Left forelimb (tissue), 1 donor: ENCODE measurements around the gene PAM.
A peak's percentile ranks its signal among the peaks of the same experiment; 100 is the strongest.

ENCODE experiments used
- DNase-seq: peaks from one replicate; pipeline ENCODE4 v3.0.0-alpha.2; 2018; ENCODE audit warnings: low spot score

PAM gene

GRCh38 chr5:102860035-102860434, 104.9 kb downstream of the PAM start:
- DNase-seq: no peak

DNA sequence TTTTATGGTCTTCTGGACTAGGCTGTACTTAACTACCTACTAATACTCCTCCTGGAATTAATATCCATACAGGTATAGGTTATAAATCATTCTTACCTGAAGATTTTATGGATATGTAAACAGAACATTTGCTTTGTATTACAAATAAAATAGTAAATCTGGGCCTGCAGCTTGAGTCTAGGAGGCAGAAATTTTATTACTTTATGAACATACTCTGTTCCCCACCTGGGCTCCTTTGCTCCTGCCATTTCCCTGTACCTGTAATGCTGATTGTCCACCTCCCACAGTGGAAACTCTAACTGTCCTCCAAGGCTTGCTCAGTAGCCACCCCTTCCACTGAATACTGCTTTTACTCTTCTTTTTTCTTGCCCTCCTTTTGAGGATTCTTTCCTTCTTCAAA, 108.0 kb downstream of the PAM start:
- DNase-seq: no peak

- DNase-seq: no peak
Measured at GRCh38 chr5:102863764-102864560, 108.9 kb downstream of the PAM start.

DNA sequence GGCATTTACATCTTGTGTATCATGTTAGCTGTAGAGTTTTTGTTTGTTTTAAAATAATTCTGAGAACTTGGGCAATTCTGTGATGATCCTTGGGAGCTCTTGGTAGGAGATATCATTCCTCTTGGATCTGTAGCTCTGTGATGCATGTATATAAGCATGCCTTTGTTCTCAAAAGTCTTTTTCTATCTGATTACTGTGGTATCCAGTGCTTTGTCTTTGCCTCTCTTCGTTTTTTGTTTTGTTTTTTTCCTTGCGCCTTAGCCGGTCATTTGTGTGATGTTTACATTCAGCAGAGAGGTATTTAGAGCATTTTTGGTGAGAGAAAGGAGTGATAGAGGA, 110.0 kb downstream of the PAM start:
- no peak for DNase-seq

GRCh38 chr5:102865510-102866236, 110.6 kb downstream of the PAM start:
- DNase-seq: peak; percentile 78

DNA sequence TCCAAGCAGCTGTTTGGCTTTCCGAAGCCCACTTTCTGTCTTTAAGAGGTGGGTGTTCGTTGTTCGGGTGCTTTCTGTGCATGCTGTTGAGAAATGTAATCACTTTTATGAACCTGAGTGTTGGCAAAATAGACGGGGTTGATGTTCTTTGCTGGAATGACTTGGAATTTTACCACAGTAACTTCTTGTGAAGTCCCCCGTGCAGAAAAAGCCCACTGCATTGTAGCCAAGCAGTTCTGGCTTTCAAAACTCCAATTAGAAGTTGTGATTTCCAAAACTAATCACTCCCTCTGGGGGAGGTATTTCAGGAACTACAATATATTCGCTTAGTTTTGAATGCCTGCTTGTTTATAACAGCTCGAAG, 111.1 kb downstream of the PAM start:
- no peak for DNase-seq

GRCh38 chr5:102867992-102868662, 113.0 kb downstream of the PAM start:
- DNase-seq: no peak

DNA sequence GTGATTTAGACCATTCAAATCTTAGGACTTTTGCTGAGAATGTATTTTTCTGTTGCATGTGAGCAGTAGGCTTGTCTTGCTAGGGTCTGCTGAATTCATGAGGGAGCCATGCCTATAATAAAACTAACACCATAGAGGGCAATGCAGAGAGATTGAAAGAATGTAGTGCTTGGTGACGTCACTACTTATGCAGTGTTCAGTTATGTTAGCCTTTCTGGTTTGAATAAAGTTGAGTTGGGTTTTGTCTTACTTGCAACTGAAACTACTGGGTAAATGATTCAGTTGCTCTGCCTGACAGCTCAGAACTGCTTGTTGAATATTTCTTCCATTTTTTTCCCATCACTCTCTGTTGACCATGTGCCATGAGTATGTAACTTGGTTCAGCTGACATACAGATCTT, 114.1 kb downstream of the PAM start:
- no peak for DNase-seq

DNA sequence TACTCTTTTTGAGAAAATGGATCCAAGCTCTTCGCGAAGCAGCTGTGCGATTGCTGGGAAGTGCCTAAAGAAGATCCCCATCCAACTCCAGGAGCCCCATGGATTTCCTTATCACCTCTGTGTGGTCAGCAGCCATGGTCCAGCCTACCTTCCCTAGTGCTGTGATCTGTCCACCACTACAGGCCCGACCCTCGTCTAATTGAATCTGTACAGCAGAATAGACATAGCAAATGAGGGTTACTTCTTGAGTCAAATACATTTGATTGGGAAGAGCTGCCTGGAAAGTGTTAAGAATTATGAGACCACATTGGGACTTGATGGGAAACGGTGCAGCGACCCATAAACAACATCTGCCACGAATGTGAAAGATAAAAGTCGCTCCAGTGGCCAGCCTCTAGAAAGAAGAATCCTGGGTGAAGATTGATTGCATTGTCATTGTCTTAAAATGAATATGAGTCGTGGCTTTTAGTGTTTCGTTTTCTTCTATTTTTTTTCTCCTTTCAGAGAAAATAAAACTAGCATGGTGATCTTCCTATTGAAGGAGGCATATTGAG, 118.4 kb downstream of the PAM start:
- DNase-seq: no peak

GRCh38 chr5:102874054-102874453, 118.9 kb downstream of the PAM start:
- no peak for DNase-seq

GRCh38 chr5:102875721-102876123, 120.6 kb downstream of the PAM start:
- no peak for DNase-seq

- DNase-seq: no peak
Measured at GRCh38 chr5:102876610-102877009, 121.5 kb downstream of the PAM start.

DNA sequence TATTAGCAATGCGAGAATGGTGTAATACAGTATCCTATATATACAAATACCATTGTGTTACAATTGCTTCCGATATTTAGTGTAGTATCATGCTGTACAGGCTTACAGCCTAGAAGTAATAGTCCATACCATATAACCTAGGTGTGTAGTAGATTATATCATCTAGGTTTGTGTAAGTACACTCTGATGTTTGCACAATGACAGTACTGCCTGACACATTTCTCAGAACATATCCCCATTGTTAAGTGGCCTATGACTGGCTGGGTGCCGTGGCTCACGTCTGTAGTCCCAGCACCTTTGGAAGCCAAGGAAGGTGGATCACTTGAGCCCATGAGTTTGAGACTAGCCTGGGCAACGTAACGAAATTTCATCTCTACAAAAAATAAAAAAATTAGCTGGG, 124.6 kb downstream of the PAM start:
- no peak for DNase-seq

DNA sequence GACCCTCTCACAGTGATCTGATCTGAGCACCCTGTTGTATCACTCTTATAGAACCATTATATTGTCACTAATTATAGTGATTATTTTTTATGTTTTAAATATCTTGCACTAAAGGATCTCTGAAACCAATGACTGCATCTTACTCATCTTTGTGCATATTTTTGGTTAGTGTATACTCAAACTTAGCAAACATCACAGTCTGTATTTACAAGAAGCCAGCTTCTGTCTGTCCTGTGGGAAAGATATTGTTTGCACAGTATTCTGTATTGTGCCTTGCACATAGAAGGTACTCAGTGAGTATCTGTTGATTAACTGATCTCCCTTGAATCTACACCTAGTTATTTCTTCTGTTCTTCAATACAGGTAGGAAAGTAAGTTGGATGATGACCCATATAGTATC, 131.5 kb downstream of the PAM start:
- no peak for DNase-seq

- no peak for DNase-seq
Measured at GRCh38 chr5:102888483-102888882, 133.4 kb downstream of the PAM start.

DNA sequence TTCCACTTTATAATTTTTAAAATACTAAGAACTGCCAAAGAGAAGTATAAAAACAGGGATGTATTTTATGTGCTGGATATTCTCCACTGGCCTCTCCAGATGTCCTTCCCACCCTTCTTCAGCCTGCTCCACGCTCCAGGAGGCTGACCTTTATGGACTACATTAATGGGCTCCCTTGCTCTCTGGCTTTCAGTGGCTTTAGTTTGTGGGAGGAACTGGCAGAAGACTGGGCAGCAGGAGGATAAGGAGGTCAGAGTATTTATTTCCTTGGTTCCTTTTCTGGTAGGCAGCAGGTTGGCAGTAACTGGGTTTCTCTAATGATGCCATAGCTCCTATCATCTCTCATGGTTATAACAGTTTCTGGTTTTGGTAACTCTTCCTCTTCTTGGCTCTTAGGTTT, 133.9 kb downstream of the PAM start:
- DNase-seq: no peak

GRCh38 chr5:102890133-102890532, 135.0 kb downstream of the PAM start:
- DNase-seq: no peak

- DNase-seq: no peak
Measured at GRCh38 chr5:102891175-102891574, 136.1 kb downstream of the PAM start.

- no peak for DNase-seq
Measured at GRCh38 chr5:102893942-102894341, 138.8 kb downstream of the PAM start.

GRCh38 chr5:102895234-102895633, 140.1 kb downstream of the PAM start:
- DNase-seq: no peak

- no peak for DNase-seq
Measured at GRCh38 chr5:102895976-102896375, 140.9 kb downstream of the PAM start.

GRCh38 chr5:102901424-102902134, 146.5 kb downstream of the PAM start:
- DNase-seq: no peak

DNA sequence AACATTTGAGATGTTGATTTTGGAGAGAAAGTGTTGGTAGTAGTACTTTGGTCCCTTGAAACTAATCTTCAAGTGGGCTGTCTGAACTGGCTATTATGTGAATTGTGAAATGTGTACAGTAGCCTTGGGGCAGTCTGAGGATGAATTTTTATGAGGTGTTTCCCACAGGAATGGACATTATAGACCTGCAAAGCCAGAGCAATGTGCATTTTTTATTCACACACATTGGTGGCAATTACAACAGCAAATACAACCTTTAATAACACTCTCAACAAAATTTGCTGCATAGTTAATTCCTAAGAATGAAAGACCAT, 147.0 kb downstream of the PAM start:
- DNase-seq: no peak
